ENCODE results near the gene UTF1.

The UTF1 gene

GRCh38 chr10:133196936-133197758, 32.9 kb upstream of the UTF1 start:
- DNase-seq: no peak

DNA sequence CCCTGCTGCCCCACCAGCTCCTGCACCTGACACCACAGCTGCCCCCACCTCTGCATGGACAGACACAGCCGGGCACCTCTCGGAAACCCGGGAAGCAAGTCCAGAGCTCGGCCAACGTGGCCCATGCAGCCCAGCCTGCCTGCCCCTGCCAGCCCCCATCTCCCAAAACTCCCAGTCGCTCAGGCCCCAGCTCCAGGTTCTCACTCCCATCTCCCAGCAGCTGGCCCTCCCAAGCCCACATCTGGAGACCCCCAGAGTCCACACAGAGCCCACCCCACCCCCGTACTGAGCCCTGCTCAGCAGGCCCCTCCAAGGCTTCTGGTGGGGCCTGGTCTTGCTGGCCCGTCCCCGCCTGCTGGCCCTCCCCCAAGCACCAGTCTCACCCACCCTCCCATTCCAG, 32.2 kb upstream of the UTF1 start:
- DNase-seq: no peak

DNA sequence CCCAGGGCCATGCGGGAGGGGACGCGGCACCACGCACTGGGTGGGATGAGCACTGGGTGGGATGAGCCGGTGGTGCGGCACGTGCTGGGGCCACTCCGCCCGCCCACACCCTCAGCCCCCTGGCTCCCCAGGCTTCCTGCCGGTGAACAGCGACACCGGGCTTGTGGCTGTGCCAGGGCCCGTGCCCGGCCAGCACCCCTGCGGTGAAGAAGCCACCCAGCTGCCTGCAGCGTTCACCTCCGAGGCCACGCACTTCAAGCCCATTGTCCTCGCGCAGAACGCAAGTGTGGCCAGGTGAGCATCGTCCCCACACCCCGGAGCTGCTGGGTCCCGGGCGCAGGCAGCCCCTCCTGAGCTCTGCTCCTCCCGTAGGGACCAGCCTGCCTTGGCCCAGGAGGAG, 31.8 kb upstream of the UTF1 start:
- DNase-seq: no peak

DNA sequence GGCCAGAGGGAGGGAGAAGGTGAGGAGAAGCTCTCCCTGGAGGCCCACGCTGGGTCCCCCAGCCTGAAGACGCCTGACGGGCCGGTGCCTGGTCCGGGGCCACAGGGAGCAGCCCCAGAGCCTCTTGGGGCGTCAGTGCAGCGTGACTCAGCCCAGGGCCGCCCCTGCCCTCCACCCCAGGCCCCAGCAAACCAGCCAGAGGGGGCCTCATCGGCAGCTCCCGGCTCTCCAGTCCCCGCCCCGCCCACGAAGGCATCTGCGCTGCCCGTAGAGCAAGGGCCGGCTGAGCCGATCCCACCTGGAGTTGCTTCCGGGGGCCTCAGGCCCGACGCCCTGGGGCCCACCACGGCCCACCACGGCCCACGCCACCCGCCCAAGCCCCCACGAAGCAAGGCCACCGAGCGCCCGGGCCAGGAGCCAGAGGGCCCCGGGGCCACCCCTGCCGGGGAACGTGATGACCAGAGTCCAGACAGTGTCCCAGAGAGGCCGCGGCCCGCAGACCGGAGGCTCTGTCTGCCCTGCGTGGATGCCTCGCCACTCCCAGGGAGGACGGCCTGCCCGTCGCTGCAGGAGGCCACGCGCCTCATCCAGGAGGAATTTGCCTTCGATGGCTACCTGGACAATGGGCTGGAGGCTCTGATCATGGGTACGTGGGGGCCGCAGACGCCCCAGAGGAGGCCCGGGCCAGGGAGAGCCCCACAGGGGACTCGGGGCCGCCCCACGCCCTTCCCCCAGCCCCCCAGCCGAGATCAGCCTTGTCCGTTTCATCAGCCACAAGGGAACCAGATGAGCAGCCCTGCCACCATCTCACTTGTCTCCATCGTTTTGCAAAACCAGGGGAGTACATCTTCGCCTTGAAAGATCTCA, 31.2 kb upstream of the UTF1 start:
- DNase-seq: no peak

DNA sequence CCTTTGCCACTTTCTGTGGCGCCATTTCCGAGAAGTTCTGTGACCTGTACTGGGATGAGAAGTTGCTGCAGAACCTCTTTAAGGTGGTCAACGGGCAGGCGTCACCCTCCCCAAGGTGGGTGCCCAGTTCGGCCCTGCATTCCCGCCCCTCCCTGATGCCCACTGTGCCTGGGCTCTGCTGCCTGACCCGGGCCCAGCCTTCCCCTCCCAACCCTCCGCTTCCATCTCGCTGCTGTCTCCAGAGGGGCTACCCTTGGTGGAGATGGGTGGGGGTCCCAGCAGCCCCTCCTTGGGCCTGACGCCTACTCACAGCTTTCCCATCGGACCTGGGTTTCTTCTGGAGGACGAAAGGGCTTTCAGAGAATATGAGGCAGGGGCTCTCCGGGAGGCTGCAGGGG, 30.5 kb upstream of the UTF1 start:
- no peak for DNase-seq

DNA sequence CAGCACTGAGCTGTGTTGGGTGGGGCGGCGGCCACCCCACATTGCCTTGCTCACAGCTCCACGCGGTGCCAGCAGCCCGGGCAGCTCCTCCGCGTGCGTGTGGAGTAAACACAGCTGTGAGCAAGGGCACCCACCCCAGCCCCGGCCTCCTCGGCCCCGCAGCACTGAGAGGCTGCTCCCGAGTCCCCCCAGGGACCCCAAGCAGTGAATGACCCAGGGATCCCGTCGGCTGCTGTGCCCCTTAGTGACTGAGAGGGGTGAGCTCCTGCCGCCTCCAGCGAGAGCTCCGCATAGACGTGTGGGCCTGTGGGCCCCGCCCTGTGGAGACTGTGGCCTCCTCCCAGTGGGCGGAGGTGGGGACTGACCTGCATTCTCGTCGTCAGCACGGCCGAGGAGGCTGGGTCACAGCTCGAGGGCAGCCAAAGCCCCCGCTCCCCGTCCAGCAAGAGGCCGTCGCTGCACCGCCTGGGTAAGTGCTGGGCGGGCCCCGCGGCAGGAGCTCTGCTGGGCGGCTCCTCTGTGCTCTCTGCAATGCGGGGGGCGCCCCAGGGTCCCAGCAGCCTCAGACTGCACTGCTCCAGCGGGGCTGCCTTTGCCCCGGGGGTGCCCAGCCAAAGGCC, 29.9 kb upstream of the UTF1 start:
- DNase-seq: no peak

DNA sequence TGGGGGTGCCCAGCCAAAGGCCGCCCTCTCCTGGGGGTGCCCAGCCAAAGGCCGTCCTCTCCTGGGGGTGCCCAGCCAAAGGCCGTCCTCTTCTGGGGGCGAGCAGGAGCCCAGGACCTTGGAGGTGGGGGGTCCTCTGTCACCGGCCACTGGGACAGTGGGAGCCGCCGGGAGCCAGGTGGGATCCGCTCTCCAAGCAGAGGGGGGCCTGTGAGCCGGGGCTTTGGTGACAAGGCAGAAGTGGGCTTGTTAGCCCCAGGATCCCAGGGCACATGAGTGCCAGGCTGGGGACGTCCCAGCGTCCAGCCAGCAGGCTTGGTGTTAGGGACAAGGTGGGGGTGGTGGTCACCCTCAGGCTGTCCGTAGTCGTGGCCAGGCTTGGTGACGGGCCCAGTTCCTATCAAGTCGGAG, 29.4 kb upstream of the UTF1 start:
- DNase-seq: no peak

GRCh38 chr10:133201151-133201947, 28.7 kb upstream of the UTF1 start:
- DNase-seq: no peak

DNA sequence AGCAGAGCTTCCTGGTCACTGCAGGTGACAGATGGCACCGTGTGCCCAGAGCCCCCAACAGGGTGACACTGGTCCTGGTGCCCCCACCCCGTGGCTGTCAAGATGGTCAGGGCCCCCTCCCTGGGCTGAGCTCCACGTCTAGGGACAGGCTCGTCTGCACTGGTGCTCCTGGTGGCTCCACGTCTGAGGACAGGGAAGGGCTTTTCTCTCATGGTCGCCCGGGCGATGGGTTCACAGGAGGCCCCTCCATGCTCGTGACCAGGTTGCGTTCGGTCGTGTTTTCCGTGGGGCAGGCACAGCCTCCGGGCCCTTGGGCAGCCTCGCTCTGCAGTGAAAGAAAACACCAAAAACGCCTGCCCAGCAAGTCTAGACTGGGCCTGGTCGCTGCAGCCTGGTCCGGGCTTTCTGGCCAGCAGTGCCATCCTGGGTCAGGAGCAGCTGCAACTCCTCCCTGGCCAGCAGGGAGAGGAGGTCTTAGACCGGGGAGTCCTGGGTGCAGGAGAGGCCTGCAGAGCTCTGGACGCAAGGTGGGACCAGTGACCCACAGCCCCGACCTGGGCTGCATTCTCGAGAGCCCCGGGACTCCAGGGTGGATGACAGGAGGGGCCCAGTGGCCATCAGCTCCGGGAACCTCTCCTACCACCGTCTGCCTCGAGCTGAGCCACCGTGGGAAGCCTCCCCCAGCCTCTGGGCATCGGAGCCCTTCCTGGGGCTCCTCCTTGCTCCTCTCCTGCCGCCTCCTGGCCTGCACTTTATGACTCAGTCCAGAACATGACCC, 27.9 kb upstream of the UTF1 start:
- no peak for DNase-seq

DNA sequence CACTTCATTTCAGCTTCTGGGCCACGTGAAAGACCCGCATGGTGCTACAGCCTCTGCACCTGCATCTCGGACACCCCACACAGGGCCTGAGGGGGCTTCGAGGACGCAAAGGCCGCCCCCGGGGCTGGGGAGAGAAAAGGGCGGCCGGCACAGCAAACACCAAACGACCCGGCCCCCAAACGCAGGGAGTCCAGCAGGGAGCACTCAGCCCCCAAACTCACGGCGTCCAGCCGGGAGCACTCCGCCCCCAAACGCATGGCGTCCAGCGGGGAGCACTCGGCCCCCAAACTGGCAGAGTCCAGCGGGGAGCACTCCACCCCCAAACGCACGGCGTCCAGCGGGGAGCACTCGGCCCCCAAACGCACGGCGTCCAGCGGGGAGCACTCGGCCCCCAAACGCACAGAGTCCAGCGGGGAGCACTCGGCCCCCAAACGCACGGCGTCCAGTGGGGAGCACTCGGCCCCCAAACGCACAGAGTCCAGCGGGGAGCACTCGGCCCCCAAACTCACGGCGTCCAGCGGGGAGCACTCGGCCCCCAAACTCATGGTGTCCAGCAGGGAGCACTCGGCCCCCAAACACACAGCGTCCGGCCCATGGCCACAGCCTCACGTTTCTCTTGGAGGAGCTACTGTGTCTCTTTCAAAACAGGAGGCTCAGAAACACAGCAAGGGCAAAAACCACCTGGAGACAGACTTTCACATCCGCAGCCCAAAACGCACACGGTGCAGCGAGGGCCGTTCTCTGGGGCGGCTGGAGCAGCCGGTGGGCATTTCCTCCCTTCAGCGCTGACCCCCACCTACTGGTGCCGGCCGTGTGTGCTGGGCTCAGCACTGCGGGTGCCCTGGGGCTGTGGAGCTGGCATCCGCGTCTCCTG, 27.0 kb upstream of the UTF1 start:
- no peak for DNase-seq

GRCh38 chr10:133203652-133204195, 26.3 kb upstream of the UTF1 start:
- no peak for DNase-seq

GRCh38 chr10:133204226-133205015, 25.6 kb upstream of the UTF1 start:
- DNase-seq: no peak

DNA sequence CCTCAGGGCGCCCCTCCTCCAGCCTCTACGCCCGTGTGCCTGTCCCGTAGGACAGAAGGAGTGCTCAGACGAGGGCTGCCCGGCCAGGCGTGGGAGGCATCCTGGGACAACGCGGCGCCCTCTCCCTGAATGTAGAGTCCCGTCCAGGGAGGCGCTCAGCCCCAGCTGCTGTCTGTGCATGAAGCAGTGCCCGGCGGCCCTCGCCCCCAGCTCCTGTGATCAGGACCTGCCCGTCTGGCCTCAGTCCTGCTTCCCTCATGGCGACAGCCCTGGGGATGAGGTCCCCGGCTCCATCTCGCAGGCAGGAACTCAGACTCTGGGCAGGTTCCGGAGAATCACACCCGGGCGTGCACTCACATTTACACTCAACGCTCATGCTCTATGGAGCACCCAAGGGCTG, 24.9 kb upstream of the UTF1 start:
- no peak for DNase-seq

DNA sequence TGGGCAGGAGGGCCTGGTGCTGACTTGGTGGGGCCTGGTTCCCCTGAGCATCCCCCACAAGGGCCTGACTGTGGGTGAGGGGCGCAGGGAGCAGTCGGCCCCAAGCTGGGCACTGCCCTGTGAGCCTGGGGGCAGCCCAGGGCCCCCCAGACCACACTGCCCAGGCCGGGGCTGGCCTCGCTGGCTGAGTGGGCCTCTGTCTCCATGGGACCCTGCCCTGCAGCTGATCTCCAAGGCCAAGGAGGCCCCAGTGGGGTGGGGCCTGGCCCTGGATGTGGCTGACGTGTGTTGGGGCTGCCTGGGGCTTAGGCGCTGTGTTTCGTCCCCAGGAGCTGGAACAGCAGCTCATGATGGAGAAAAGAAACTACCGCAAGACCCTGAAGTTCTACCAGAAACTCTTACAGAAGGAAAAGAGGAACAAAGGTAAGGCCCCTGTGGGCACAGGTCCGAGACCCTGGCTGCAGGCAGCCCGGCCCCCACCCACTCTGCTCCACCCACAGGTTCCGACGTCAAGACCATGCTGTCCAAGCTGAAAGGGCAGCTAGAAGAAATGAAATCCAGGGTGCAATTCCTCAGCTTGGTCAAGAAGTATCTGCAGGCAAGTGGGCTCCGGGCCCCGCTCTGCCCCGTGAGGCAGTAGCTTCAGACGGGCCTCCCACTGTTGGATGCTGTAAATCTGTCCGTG, 23.5 kb upstream of the UTF1 start:
- no peak for DNase-seq

GRCh38 chr10:133207041-133207600, 22.9 kb upstream of the UTF1 start:
- DNase-seq: no peak

DNA sequence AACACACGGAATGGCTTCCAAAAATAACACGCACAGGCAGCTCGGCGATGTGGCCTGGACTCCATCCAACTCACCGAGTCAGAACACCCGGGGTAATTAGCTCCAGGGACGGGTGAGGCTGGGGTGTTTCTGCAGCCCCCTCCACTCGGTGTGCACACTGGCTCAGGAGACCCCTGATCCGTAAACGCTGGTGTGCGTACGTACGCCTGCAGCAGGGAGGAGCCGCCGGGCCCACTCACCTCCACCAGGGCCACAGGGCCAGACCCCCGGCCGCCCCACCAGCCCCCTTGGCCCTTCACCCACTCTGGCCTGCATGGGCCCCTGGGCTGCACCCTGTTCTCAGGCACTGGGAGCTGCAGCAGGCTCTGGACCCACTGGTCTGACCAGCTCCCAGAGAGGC, 22.4 kb upstream of the UTF1 start:
- DNase-seq: no peak

GRCh38 chr10:133208466-133208865, 21.6 kb upstream of the UTF1 start:
- no peak for DNase-seq

DNA sequence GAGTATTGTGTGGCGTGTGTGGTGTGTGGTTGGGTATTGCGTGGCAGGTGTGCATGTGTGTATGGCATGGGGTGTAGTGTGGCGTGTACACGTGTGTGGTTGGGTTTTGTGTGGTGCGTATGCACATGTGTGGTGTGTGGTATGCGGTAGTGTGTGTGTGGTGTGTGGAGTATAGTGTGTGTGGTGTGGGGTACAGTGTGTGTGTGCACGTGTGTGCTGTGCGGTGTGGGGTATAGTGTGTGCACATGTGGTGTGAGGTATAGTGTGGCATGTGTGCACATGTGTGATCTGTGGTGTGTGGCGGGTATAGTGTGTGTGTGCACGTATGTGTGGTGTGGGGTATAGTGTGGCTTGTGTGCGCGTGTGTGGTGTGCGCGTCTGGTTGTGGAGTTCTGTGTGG, 20.9 kb upstream of the UTF1 start:
- DNase-seq: no peak

DNA sequence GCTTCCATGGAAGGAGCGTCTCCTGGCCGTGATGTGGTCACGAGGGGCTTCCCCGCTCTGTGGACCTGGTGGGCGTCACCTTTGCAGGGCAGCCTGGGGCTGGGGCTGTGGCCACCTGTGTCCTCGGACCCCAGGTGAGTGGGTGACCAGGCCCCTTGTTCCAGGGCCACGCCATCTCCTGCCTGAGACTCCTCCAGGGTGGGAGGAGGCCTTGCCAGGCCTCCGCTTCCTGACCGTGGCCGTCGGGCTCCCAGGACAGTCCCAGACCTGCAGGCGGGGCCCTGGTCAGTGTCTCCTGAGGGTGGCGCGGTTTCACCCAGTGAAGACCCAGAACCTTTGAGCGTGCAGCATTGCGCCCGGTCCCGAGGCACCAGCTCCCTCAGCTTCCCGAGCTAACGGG, 20.4 kb upstream of the UTF1 start:
- no peak for DNase-seq
